ENCODE results near the gene IGDCC3.

IGDCC3 gene

DNA sequence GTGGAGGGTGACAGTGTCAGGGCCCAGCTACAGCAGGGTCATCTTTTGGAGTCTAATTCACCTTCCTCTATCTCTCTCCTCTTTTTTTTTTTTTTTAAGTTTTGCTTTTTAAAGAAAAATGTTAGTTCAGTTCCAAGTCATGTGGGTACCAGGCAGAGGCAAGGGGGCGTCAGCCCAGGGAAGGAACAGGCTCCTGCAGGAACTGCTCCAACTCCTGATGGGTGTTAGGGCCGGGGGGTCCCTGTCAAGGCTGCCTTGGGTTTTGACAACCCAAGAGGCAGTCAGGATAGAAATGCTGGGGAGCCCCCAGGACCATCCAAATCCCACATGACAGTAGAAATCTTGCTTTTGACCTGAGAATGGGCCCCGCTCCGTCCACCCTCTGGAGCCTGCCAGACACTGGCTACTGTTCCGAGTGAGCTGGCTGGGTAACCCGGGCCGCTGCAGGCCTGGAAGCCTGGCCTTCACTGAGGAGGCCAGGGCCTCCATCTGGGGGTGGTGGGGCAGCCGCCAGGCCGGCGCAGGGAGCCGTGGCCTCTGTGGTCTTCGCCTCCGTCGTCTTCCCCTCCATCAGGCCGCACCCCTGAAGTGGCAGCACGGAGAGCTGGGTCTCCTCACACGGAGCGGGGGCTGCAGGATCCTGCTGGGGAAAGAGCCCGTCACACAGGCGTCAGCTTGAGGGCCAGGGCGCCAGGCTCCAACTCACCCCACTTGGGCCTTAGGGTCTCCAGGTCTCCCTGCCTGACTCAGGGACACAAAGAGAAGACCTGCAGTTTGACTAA is 49.1 kb downstream of the IGDCC3 start:
- peak; percentile 17 for DNase-seq (ENCODE audit: low spot score)

DNA sequence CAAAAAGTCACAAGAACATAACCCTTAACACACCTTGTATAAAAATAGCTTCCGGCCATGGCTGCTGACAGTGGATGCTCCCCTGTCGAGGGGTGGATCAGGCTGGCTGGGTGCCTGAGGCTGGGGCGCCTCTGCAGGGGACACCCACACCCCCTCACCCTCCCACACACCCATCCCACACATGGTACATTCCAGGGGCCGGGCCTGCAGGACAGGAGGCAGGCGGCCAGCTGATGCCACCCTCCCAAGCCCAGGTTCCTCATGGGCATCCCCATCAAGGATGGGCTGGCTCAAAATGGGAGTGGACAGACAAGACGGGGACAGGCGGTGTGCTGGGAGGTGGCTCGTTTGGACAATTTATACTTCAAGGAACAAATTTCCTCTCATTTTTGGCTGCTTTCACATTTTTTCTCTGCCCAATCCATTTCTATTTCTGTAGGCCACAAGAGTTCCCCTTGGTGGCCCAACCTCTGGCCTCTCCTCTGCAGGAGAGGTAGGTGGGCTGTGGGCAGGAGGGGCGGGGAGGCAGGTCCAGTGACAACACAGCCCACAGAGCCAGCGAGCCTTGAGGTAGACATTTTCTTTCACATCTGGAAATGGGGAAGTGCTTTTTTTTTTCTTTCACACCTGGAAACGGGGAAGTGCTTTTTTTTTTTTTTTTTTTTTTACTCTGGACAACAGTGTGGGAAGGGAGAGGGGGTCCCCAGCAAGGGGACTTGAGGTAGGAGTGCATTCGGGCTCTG is 50.0 kb downstream of the IGDCC3 start:
- DNase-seq (ENCODE audit: low spot score): peak; percentile 22

DNA sequence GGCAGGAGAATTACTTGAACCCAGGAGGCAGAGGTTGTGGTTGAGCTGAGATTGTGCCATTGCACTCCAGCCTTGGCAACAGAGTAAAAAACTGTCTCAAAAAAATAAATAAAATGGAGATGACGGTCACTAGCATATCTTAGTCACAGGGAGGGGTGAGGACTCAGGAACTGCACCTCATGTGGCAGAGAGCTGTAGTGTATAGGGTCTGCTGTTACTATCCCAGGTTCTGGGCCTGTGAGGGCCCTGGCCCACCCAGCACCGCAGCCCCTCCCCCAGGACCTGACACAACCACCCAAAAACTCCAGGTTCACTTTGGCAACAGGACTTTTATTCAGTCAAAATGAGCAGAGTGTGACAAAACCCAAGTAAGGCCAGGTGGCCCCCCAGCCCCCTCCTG is 51.0 kb downstream of the IGDCC3 start:
- peak; percentile 65 for DNase-seq (ENCODE audit: low spot score)

DNA sequence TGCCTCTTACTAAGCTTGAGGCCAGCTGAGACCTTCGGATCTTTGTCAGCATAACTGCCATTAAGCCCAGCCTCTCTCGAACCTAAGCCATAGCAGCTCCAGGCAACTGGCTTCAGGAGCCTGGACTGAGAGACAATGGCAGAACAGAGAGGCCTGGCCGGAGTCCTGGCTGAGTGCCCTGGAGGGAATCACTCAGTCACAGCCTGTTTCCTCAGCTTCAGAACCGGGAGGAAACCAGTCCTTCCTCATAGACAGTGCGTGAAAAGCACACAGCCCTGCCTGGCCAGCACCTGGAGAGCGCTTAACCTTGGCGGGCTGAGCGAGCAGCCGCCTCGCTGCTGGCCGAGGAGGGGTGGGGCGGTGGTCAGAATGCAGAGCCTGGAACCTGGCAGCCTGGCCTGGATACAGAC is 51.7 kb downstream of the IGDCC3 start:
- DNase-seq (ENCODE audit: low spot score): peak; percentile 82

DNA sequence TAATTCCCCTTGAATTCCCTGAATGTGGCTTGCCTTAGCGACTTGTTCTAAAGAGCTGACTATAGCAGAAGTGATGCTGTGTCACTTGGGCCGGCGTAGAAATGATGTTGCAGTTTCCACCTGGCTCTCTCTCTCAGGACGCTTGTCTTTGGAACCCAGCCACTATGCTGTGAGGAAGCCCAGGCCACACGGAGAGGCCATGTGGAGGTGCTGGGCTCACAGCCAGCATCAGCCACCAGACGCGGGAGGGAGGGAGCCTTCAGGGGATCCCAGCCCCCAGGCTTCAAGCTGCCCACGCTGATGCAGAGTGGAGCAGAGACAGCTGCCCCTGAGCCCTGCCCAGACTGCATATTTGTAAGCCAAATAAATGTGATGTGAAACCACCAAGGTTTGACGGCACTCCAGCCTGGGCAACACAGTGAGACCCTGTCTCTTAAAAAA is 54.7 kb downstream of the IGDCC3 start:
- peak; percentile 26 for DNase-seq (ENCODE audit: low spot score)

DNA sequence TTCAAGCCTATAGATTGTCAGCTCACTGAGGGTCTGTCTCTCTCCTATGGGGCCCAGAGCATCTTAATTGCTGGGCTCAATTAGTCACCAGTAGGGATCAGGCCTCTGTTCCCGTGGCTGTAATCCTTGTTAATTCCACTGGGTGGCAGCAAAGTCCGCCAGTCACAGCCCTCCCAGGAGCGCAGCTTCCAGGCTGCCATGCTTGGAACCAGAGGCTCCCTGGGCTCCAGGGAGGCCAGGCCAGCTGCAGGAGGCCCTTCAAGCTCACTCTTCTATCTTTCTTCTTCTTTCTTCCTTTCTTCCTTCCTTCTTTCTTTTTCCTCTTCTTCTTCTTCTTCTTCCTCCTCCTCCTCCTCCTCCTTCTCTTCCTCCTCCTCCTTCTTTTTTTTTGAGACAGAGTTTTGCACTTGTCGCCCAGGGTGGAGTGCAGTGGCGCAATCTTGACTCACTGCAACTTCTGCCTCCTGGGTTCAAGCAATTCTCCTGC is 58.9 kb downstream of the IGDCC3 start:
- DNase-seq (ENCODE audit: low spot score): peak; percentile 96

DNA sequence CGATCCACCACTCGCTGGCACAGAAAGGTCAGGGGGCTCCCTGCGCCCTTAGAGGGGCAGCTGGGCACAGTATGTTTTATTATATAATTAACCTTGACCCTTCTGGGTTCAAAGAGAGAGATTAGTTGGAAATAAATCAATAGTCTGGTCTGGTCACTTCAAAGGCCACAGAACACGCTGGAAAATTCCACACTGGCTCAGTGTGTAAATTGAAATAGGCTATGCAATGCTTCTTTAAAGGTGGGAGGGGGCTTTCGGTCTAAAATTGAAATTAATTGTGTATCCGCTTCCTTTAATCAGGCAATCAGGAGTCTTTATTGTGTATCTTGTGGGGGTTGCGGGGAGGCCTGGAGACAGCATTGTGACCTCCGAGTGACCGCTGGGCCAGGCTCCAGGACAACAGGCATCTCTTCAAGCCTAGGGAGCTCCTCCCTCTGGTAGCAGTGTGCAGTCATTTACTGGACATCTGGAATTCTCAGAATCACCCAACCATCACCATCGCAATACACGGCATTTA is 65.3 kb downstream of the IGDCC3 start:
- peak; percentile 24 for DNase-seq (ENCODE audit: low spot score)

DNA sequence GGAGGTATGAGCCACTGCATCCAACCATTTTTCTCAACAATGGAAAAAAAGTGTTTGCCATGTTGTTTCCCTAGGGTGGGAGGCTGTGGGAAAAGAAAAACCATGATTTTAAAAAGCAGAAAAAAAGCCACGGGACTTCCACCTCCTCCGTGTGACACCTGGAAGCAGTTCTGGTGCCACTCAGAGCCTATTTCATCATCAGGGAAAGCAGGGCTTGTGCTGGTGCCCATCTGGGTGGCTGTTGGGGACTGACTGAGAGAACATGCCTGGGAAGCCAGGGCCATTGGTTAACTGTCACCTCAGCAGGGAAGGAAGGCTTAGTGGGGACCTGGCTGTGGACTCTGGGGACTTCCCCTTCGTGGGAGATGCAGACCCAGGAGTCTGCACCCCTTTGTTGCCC is 66.0 kb downstream of the IGDCC3 start:
- DNase-seq (ENCODE audit: low spot score): peak; percentile 10

DNA sequence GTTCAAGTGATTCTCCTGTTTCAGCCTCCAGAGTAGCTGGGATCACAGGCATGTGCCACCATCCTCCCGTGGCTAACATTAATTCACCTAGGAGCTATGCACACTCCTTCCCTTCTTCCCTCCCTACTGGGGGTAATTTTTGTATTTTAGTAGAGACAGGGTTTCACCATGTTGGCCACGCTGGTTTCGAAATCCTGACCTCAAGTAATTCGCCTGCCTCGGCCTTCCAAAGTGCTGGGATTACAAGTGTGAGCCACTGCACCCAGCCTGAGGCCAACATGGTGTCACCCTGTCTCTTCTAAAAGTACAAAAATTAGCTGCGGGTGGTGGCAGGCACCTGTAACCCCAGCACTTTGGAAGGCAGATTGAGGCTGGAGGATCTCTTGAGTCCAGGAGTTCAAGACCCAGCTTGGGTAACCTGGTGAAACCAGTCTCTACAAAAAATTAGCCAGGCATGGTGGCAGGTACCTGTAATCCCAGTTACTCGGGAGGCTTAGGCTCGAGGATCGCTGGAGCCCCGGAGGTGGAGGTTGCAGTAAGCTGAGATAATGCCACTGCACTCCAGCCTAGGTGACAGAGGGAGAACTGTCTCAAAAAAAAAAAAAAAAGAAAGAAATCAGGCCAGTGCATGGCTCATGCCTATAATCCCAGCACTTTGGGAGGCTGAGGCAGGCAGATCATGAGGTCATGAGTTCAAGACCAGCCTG is 67.2 kb downstream of the IGDCC3 start:
- DNase-seq (ENCODE audit: low spot score): no peak

DNA sequence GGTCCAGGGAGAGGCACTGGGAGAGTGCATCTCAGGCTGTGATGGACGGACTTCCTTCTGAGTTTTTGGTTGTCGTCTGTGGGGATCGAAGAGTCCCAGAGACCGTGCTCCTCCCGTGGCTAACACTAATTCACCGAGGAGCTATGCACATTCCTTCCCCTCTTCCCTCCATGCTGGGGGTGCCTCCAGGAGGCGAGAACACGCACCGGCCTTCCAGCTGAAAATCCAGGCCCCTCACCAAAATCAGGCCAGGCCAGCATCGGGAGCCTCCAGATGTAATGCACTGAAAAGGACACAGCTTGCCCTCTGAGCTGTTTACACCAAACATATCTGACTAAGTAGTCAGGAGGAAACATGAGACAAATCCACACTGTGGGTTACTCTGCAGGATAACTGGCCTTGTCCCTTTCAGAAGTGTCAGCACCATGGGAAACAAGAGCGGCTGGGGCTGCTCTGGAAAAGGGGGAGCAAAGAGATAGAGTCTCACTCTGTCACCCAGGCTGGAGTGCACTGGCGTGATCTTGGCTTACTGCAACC is 67.9 kb downstream of the IGDCC3 start:
- DNase-seq (ENCODE audit: low spot score): no peak

DNA sequence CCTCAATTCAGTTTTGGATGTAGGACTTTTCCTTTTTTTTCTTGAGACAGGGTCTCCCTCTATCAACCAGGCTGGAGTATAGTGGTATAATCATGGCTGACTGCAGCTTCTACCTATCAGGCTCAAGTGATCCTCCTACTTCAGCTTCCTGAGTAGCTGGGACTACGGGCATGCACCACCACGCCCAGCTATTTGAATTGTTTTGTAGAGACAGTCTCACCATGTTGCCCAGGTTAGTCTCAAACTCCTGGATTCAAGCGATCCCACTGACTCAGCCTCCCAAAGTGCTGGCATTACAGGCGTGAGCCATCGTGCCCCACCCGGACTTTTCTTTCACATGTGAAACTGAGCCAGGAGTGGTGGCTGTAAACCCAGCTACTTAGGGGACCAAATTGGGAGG is 69.8 kb downstream of the IGDCC3 start:
- no peak for DNase-seq (ENCODE audit: low spot score)

DNA sequence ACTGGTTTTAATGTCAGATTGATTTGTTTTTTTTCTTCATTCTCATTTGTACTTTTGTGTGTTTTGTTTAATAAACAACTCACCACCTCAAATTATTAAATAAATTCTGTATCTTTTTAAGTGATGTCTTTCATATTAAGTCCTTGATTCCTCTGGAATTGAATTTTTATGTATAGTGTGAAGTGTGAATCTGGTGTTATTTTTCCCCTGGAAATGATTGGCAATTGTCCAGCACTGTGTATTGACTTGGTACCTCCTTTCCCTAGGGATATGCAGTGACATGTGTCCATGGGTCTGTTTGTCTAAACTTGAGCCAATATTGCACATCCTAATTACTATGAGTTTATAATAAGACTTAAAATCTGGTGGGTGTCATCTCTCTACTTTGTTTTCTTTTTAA is 71.3 kb downstream of the IGDCC3 start:
- DNase-seq (ENCODE audit: low spot score): no peak

DNA sequence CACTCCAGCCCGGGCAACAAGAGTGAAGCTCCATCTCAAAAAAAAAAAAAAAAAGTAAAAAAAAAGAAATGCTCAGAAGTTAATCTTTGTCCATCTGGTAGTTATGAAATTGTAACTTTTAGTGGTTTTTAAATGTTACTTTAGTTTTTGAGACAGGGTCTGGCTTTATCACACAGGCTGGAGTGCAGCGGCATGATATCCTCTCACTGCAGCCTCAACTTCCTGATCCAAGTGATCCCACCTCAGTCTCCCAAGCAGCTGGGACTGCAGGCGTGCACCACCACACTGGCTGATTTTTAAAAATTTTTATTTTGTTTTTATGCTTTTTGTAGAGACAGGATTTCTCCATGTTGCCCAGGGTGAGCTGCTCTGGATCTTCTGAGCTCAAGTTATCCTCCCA is 72.0 kb downstream of the IGDCC3 start:
- DNase-seq (ENCODE audit: low spot score): no peak

DNA sequence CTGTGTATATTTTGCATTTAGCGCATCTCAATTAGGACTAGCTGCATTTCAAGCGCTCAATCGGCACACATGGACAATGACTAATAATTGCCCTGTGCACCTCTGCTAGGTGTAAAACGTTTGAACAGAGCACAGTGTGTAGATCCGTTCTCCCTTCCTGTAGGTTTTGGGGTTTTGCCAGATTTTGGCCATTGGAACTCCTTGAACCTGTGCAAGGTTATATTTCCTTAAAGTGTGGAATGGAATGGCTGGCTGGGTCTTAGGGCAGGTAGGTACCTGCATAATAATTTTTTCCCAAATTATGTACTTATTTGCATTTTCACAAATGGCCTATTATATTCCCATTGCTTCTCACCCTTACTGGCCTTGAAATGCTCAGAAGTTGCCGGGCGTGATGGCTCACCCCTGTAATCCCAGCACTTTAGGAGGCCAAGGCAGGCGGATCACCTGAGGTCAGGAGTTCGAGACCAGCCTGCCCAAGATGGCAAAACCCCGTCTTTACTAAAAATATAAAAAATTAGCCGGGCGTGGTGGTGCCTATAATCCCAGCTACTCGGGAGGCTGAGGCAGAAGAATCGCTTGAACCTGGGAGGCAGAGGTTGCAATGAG is 72.5 kb downstream of the IGDCC3 start:
- no peak for DNase-seq (ENCODE audit: low spot score)

DNA sequence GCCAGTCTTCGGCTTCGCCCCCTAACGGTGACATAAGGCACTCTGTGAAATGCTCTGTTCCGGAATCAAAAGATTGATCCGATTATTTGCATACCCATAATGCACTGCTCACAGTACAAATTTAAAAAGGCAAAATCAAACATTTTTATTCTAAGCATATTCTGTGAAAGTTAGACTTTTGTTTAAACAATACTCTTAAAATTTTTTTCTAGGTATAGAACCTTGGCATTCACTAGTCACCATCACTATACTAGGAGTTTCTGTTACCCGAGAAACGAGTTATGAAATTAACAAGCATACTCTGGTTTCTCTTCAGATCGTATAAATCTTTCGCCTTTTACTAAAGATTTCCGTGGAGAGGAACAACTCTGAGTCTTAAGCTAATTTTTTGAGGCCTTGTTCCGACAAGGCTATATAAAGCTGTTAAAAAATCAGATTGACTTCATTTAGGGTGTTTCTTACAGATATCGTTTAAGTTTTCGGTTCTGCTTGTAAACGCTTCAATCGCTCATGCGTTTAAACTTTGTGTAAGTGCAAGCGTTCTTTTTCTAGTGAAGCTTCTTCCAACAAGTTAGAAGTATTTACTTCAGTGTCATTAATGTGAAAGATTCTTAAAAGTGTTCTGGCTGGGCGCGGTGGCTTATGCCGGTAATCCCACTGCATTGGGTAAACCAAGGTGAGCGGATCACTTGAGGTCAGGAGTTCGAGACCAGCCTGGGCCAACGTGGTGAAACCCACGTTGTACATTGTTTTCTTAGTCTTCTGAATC is 73.2 kb downstream of the IGDCC3 start, which contains the start of gene RNU5B-1:
RNU5B-1 (plus strand) TSS at position 297 of the 769 bp plus-strand sequence.
- DNase-seq (ENCODE audit: low spot score): peak; percentile 79

DNA sequence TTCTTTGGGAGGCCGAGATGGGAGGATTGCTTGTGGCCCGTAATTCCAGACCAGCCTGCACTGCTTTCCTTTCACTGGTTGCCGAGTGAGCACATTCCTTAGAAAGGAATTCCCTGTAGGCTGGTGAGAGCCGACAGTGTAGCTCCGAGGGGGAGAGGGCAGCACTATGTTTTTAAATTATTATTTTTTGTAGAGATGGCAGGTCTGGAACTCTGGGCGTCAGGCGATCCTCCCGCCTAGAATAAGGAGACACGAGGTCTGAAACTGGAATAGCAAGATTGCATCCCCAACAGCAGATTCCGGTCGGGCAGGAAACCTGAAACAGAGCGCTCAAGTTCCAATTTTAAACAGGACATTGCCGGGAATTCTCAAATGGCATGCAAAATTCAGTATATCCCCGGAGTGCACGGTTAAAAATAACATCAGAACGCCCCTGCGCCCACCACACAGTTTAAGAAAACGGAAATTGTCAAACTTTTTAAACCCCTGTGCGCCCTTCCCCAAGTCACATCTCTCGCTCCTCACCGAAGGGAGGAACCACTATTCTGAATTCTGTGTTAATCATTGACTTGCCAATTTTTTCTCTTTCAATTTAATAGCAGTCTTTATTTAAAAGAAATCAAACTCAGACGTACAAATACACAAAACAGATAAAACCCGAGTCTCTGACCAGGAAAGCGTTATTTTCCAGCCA is 74.0 kb downstream of the IGDCC3 start:
- no peak for DNase-seq (ENCODE audit: low spot score)

DNA sequence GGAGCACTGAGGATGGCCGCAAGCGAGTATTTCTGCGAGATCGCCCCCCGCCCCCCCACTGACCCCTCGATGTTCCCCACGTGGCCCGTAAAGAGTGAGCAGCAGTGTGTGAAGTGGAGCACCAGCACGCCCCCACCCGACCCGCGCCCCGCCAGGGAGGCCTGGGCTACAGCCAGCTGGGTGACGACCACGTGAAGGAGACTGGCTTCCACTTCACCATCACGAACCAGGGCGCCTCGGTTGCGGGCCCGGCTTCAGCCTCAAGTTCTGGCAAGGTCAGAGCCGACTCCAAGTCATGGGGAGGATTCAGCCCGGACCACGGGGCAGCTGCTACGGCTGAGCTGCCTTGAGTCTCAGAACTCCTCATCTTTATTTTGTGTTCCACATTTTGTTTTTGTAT is 75.7 kb downstream of the IGDCC3 start:
- DNase-seq (ENCODE audit: low spot score): no peak

DNA sequence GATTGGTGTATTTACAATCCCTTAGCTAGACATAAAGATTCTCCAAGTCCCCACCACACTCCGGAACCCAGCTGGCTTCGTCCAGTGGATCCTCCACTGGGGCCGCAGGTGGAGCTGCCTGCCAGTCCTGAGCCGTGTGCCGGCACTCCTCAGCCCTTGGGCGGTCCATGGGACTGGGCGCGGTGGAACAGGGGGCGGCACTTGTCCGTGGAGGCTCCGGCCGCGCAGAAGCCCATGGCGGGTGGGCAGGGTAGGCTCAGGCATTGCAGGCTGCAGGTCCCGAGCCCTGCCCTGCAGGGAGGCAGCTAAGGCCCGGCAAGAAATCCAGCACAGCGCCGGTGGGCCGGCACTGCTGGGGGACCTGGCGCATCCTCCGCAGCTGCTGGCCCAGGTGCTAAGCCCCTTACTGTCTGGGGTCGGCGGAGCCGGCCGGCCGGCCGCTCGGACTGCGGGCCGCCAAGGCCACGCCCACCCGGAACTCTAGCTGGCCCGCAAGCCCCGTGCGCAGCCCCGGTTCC is 76.8 kb downstream of the IGDCC3 start:
- DNase-seq (ENCODE audit: low spot score): no peak

DNA sequence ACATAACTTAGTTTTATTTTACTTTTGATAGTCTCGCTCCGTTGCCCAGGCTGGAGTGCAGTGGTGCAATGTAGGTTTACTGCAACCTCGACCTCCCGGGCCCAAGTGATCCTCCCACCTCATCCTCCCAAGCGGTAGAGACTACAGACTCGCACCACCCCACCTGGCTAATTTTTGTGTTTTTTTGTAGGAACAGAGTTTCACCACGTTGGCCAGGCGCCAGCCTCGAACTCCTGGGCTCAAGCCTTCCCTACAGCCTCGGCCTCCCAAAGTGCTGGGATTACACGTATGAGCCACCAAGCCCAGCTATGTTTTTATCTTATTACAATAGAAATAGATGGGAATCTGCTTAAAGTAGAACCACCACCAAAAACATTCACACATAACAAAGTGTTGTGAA is 79.1 kb downstream of the IGDCC3 start:
- DNase-seq (ENCODE audit: low spot score): no peak

DNA sequence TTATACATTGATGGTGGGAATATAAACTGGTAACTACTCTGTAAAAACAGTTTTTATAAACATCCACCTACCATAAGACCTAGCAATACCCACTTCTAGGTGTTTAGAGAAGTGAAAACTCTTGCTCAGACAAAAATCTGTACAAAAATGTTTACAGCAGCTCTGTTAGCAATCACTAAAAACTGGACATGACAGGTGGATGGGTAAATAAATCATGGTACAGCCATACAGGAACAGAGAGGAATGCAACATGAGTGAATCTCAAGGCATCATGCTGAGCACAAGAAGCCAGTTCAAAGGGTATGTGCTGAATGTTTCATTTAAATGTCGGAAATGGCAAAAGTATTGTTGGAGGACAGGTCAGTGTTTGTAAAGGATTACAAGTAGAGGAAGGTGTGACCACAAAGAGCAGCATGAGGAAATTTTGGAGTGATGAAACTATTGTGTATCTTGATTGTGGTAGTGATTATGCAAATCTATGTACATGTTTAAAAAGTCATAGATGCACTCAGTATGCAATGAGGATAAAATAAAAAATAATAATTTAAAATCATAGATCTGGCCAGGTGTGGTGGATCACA is 84.8 kb downstream of the IGDCC3 start:
- no peak for DNase-seq (ENCODE audit: low spot score)
